GM12878 (cell line): ENCODE measurements around the gene BRD2. TPM values are rescaled to one million over a fixed set of nuclear protein-coding genes. Genes with fewer than 3 reads are reported as not detected.
A peak's percentile ranks its signal among the peaks of the same experiment; 100 is the strongest.

ENCODE experiments used
- BCL3 ChIP-seq: IDR thresholded peaks from 2 replicates; pipeline ENCODE4 v1.6.1; 2011; ENCODE audit warnings: borderline replicate concordance, low read depth, mild to moderate bottlenecking, moderate library complexity, low read length; ENCODE audit not compliant: insufficient read depth, poor library complexity, severe bottlenecking
- BHLHE40 ChIP-seq, 2 experiments: fragments of 450-650 bp in 1 of 2; IDR thresholded peaks; 2 replicates each; pipeline ENCODE4 v1.6.1; 2011 to 2017; ENCODE audit warnings: low read depth in 2 of 2, borderline replicate concordance in 1 of 2, improper control_type of control experiment in 1 of 2, low read length in 1 of 2, mild to moderate bottlenecking in 1 of 2
- BRCA1 ChIP-seq: IDR thresholded peaks from 2 replicates; pipeline ENCODE4 v1.6.1; 2011; ENCODE audit warnings: low read depth, low read length, improper control_type of control experiment
- CBFB ChIP-seq: IDR thresholded peaks from 2 replicates; pipeline ENCODE4 v1.6.1; 2016; ENCODE audit warnings: antibody characterized with exemption, low read depth
- CEBPZ ChIP-seq: fragments of 150-350 bp; IDR thresholded peaks from 2 replicates; pipeline ENCODE4 v1.6.1; 2016; ENCODE audit warnings: low read depth, low read length
- CUX1 ChIP-seq: IDR thresholded peaks from 2 replicates; pipeline ENCODE4 v1.6.1; 2012; ENCODE audit warnings: improper control_type of control experiment, low read depth, low read length; ENCODE audit not compliant: insufficient replicate concordance
- ELK1 ChIP-seq: IDR thresholded peaks from 2 replicates; pipeline ENCODE4 v1.6.1; 2012; ENCODE audit warnings: low read depth, low read length, improper control_type of control experiment
- KAT2A ChIP-seq: conservative IDR thresholded peaks from 2 replicates; pipeline ENCODE4 v1.6.1; 2011; ENCODE audit warnings: low read depth, low read length; ENCODE audit not compliant: control insufficient read depth
- MAX ChIP-seq: IDR thresholded peaks from 2 replicates; pipeline ENCODE4 v1.6.1; 2012; ENCODE audit warnings: low read depth, low read length, improper control_type of control experiment
- MTA2 ChIP-seq: fragments of 450-650 bp; IDR thresholded peaks from 2 replicates; pipeline ENCODE4 v1.6.1; 2016; ENCODE audit warnings: low read depth, mild to moderate bottlenecking, moderate library complexity
- NFYB ChIP-seq: IDR thresholded peaks from 2 replicates; pipeline ENCODE4 v1.6.1; 2011; ENCODE audit warnings: low read depth, mild to moderate bottlenecking, low read length, improper control_type of control experiment, moderate library complexity; ENCODE audit not compliant: insufficient read depth
- PML ChIP-seq: IDR thresholded peaks from 2 replicates; pipeline ENCODE4 v1.6.1; 2012; ENCODE audit warnings: low read length, inconsistent platforms
- RAD51 ChIP-seq: fragments of 450-650 bp; IDR thresholded peaks from 2 replicates; pipeline ENCODE4 v1.6.1; 2016; ENCODE audit warnings: moderate library complexity, mild to moderate bottlenecking, inconsistent platforms
- TAF1 ChIP-seq: IDR thresholded peaks from 2 replicates; pipeline ENCODE4 v1.6.1; 2011; ENCODE audit warnings: mild to moderate bottlenecking, low read depth, low read length, borderline replicate concordance
- TCF3 ChIP-seq: IDR thresholded peaks from 2 replicates; pipeline ENCODE4 v1.6.1; 2012; ENCODE audit warnings: low read depth, mild to moderate bottlenecking, low read length, borderline replicate concordance; ENCODE audit not compliant: insufficient read depth
- TCF7 ChIP-seq: IDR thresholded peaks from 2 replicates; pipeline ENCODE4 v1.6.1; 2014; ENCODE audit warnings: antibody characterized with exemption, borderline replicate concordance
- polyA plus RNA-seq, 11 experiments: library from polyadenylated mRNA; depleted of rRNA in 4 of 11; unstranded in 6 of 11; stranded (reverse) in 5 of 11; fragments of >200 nt; fragmentation: Nextera tagmentation in 4 of 11; fragmentation: Illumina TruSeq in 1 of 11; extraction: Ambion mirVana in 4 of 11; extraction: Trizol in 1 of 11; gene quantifications; 1 replicate in 1 of 11; 2 replicates in 10 of 11; pipeline versions ENCODE4 v1.2.1 to v1.2.3, GENCODE V29; 2011 to 2016; ENCODE audit warnings: inconsistent platforms in 2 of 11, missing spikeins in 2 of 11, low read depth in 1 of 11
- total RNA-seq, 4 experiments: library from RNA; depleted of rRNA in 3 of 4; stranded (reverse); fragments of >200 nt in 3 of 4; fragmentation: Illumina TruSeq in 1 of 4; extraction: Trizol in 1 of 4; gene quantifications; 2 replicates each; pipeline versions ENCODE4 v1.2.1 to v1.2.3, GENCODE V29; 2013 to 2021

BRD2 gene
- total and polyA plus RNA-seq, 10 of the 15 experiments (the other 5 are each of a cell fraction or from before 2014, with no cell fraction given): 32.2 to 239 (median 139) TPM

GRCh38 chr6:32952817-32953739 is 15.3 kb upstream of the BRD2 start, which contains the start of gene HLA-DMA (continued):
- TF ChIP-seq BCL3 (peak; percentile 59), CEBPZ (no peak), KAT2A (no peak), CBFB (0 out of 2 replicates have a peak, but pooled peaks have one; percentile 48), BRCA1 (no peak), ELK1 (no peak), RAD51 (no peak), PML (peak; percentile 99), CUX1 (no peak), MTA2 (peak; percentile 43), TCF7 (no peak), MAX (no peak; the same call in 1 of the 2 replicates), NFYB (peak; percentile 89), TCF3 (peak; percentile 72; the same call in 1 of the 2 replicates), TAF1 (peak; percentile 88), BHLHE40 (IDR thresholded peaks at IDR 0.05; ENCODE audit: borderline replicate concordance in 1 of 2, low read depth in 2 of 2, low read length in 1 of 2) (peak; percentile 57 to 75; a peak in 3 of 4 replicates)
